ENCODE data around the gene GBP7.

GBP7 gene

DNA sequence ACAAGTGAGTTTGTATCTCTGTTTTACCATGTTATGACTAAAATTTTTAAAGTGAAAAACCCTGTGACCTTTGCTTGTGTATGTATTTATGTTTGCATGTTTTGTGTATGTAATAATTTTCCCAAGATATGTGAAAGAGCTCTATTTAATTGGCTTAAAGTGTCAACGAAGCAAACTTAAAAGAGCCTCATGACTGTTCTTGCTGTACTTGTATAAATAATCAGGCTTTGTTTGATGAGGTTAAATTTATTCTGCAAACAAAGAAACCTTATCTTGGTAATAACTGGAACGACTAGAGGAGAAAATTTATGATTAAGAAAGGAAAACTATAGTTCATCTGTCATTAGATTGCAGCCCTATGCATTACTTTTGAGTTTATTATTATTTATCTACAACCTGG is 6.6 kb downstream of the GBP7 start:
- Histone ChIP-seq H3K36me3 (ENCODE audit: control insufficient read depth, low read depth, low read length) (no peaks in the 10 kb centered on the region), H3K27me3 (ENCODE audit: control insufficient read depth, insufficient read depth, low read length) (no peaks in the 10 kb centered on the region), H3K4me3 (ENCODE audit: low read length) (no peak overlapping the region), H3K4me1 (ENCODE audit: control insufficient read depth, low read depth, low read length) (no peaks in the 10 kb centered on the region), H3K9me3 (ENCODE audit: control insufficient read depth, low read depth, low read length) (no peaks in the 10 kb centered on the region), H3K27ac (ENCODE audit: low read length) (no peak overlapping the region), H3K9ac (ENCODE audit: low read length) (no peak overlapping the region)

GRCh38 chr1:89167590-89168230 is 8.1 kb downstream of the GBP7 start:
- H3K27ac ChIP-seq (ENCODE audit: low read length): no peak overlapping the region
- no peak overlapping the region for H3K9ac ChIP-seq (ENCODE audit: low read length)
- no peaks in the 10 kb centered on the region for H3K4me1 ChIP-seq (ENCODE audit: control insufficient read depth, low read depth, low read length)
- no peak overlapping the region for H3K4me3 ChIP-seq (ENCODE audit: low read length)
- H3K9me3 ChIP-seq (ENCODE audit: control insufficient read depth, low read depth, low read length): no peaks in the 10 kb centered on the region
- H3K27me3 ChIP-seq (ENCODE audit: control insufficient read depth, insufficient read depth, low read length): no peaks in the 10 kb centered on the region
- H3K36me3 ChIP-seq (ENCODE audit: control insufficient read depth, low read depth, low read length): no peaks in the 10 kb centered on the region

GRCh38 chr1:89166705-89167104 is 9.1 kb downstream of the GBP7 start:
- no peak overlapping the region for H3K4me3 ChIP-seq (ENCODE audit: low read length)
- H3K36me3 ChIP-seq (ENCODE audit: control insufficient read depth, low read depth, low read length): no peaks in the 10 kb centered on the region
- H3K27ac ChIP-seq (ENCODE audit: low read length): no peak overlapping the region
- no peaks in the 10 kb centered on the region for H3K27me3 ChIP-seq (ENCODE audit: control insufficient read depth, insufficient read depth, low read length)
- no peak overlapping the region for H3K9ac ChIP-seq (ENCODE audit: low read length)
- H3K9me3 ChIP-seq (ENCODE audit: control insufficient read depth, low read depth, low read length): no peaks in the 10 kb centered on the region
- no peaks in the 10 kb centered on the region for H3K4me1 ChIP-seq (ENCODE audit: control insufficient read depth, low read depth, low read length)

- Histone ChIP-seq H3K4me3 (ENCODE audit: low read length) (no peak overlapping the region), H3K27ac (ENCODE audit: low read length) (no peak overlapping the region)
Observed at GRCh38 chr1:89165811-89166210, 10.0 kb downstream of the GBP7 start.

DNA sequence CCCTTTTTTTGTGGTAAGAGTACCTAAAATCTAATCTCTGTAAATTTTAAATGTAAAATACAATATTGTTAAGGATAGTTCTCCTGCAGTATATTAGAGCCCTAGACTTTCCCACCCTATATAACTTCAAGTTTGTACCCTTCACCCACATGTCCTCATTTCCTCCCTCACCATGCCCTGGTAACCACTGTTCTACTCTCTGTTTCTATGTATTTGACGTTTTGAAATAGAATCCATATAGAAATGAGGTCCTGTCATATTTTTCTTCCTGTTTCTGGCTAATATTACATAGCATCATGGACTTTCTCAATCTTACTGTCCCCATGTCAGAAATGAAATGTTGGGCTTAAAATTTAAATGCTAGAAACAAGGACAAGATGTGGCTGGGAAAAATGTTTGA is 24.8 kb downstream of the GBP7 start:
- Histone ChIP-seq H3K27me3 (ENCODE audit: control insufficient read depth, insufficient read depth, low read length) (no peaks in the 10 kb centered on the region), H3K4me3 (ENCODE audit: low read length) (no peak overlapping the region), H3K27ac (ENCODE audit: low read length) (no peak overlapping the region)

More at GRCh38 chr1:89165811-89166210, 10.0 kb downstream of the GBP7 start:
- H3K9me3 ChIP-seq (ENCODE audit: control insufficient read depth, low read depth, low read length): no peaks in the 10 kb centered on the region
- no peaks in the 10 kb centered on the region for H3K4me1 ChIP-seq (ENCODE audit: control insufficient read depth, low read depth, low read length)
- H3K36me3 ChIP-seq (ENCODE audit: control insufficient read depth, low read depth, low read length): no peaks in the 10 kb centered on the region
- no peaks in the 10 kb centered on the region for H3K27me3 ChIP-seq (ENCODE audit: control insufficient read depth, insufficient read depth, low read length)
- H3K9ac ChIP-seq (ENCODE audit: low read length): no peak overlapping the region

GRCh38 chr1:89149976-89150375 is 25.8 kb downstream of the GBP7 start:
- H3K36me3 ChIP-seq (ENCODE audit: control insufficient read depth, low read depth, low read length): no peaks in the 10 kb centered on the region
- no peaks in the 10 kb centered on the region for H3K27me3 ChIP-seq (ENCODE audit: control insufficient read depth, insufficient read depth, low read length)
- H3K4me1 ChIP-seq (ENCODE audit: control insufficient read depth, low read depth, low read length): no peaks in the 10 kb centered on the region
- H3K27ac ChIP-seq (ENCODE audit: low read length): no peak overlapping the region
- no peak overlapping the region for H3K9ac ChIP-seq (ENCODE audit: low read length)
- H3K9me3 ChIP-seq (ENCODE audit: control insufficient read depth, low read depth, low read length): no peaks in the 10 kb centered on the region
- no peak overlapping the region for H3K4me3 ChIP-seq (ENCODE audit: low read length)

More for the DNA sequence above, 24.8 kb downstream of the GBP7 start:
- Histone ChIP-seq H3K36me3 (ENCODE audit: control insufficient read depth, low read depth, low read length) (no peaks in the 10 kb centered on the region), H3K9ac (ENCODE audit: low read length) (no peak overlapping the region), H3K9me3 (ENCODE audit: control insufficient read depth, low read depth, low read length) (no peaks in the 10 kb centered on the region), H3K4me1 (ENCODE audit: control insufficient read depth, low read depth, low read length) (no peaks in the 10 kb centered on the region)

DNA sequence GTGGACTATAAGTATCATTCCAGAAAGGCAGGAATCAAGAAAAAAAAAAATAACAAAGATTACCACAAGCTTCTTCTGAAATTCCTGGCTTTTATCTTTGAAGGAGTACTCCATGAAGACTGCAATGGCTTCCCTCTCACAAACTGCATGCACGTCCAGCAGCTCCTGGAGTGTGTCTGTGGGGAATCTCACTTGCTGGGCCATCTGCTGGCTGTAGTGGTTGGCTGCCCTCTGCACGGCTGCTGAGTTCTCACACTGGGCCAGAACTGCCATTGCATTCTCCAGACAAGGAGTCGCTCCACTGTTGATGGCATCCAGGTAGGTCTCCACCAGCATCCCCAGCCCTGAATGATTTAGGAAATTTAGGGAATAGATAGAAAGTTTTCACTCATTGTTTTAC is 26.6 kb downstream of the GBP7 start:
- Histone ChIP-seq H3K9me3 (ENCODE audit: control insufficient read depth, low read depth, low read length) (no peaks in the 10 kb centered on the region), H3K9ac (ENCODE audit: low read length) (no peak overlapping the region), H3K27me3 (ENCODE audit: control insufficient read depth, insufficient read depth, low read length) (no peaks in the 10 kb centered on the region), H3K27ac (ENCODE audit: low read length) (no peak overlapping the region), H3K4me1 (ENCODE audit: control insufficient read depth, low read depth, low read length) (no peaks in the 10 kb centered on the region), H3K36me3 (ENCODE audit: control insufficient read depth, low read depth, low read length) (no peaks in the 10 kb centered on the region), H3K4me3 (ENCODE audit: low read length) (no peak overlapping the region)

GRCh38 chr1:89147678-89148658 is 27.8 kb downstream of the GBP7 start:
- Histone ChIP-seq H3K4me3 (ENCODE audit: low read length) (no peak overlapping the region), H3K4me1 (ENCODE audit: control insufficient read depth, low read depth, low read length) (no peaks in the 10 kb centered on the region), H3K27ac (ENCODE audit: low read length) (no peak overlapping the region), H3K27me3 (ENCODE audit: control insufficient read depth, insufficient read depth, low read length) (no peaks in the 10 kb centered on the region), H3K9me3 (ENCODE audit: control insufficient read depth, low read depth, low read length) (no peaks in the 10 kb centered on the region), H3K9ac (ENCODE audit: low read length) (no peak overlapping the region), H3K36me3 (ENCODE audit: control insufficient read depth, low read depth, low read length) (no peaks in the 10 kb centered on the region)

DNA sequence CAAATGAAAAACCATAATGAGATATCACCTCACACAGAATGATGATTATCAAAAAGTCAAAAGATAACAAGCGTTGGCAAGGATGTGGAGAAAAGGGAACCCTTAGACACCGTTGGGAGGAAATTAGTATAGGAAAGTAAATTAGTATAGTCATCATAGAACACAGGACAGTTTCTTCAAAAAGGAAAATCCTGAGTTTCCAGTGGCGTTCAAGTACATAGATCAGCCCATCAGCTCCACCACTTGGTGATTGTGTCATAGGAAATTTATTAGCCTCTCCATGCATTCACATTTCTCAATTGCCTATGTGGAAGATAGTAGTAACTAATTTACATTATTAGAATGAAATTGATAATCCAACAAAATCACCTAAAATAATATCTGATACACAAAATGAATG is 29.1 kb downstream of the GBP7 start:
- no peak overlapping the region for H3K9ac ChIP-seq (ENCODE audit: low read length)
- no peak overlapping the region for H3K27ac ChIP-seq (ENCODE audit: low read length)
- no peak overlapping the region for H3K4me3 ChIP-seq (ENCODE audit: low read length)
- H3K36me3 ChIP-seq (ENCODE audit: control insufficient read depth, low read depth, low read length): no peaks in the 10 kb centered on the region
- no peaks in the 10 kb centered on the region for H3K9me3 ChIP-seq (ENCODE audit: control insufficient read depth, low read depth, low read length)
- no peaks in the 10 kb centered on the region for H3K4me1 ChIP-seq (ENCODE audit: control insufficient read depth, low read depth, low read length)
- H3K27me3 ChIP-seq (ENCODE audit: control insufficient read depth, insufficient read depth, low read length): no peaks in the 10 kb centered on the region

DNA sequence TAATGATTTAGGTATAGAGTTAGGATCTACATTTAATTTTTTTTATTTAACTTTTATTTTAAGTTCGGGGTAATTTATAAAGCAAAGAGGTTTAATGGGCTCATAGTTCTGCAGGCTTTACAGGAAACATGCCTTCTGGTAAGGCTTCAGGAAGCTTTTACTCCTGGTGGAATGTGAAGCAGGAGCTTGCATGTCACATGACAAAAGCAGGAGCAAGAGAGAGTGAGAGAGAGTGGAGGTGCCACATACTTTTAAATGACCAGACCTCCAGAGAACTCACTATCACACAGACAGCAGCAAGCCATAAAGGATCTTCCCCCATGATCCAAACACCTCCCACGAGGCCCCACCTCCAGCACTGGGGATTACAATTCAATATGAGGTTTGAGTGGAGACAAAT is 32.3 kb downstream of the GBP7 start:
- no peaks in the 10 kb centered on the region for H3K9me3 ChIP-seq (ENCODE audit: control insufficient read depth, low read depth, low read length)
- H3K36me3 ChIP-seq (ENCODE audit: control insufficient read depth, low read depth, low read length): no peaks in the 10 kb centered on the region
- no peaks in the 10 kb centered on the region for H3K4me1 ChIP-seq (ENCODE audit: control insufficient read depth, low read depth, low read length)
- no peak overlapping the region for H3K27ac ChIP-seq (ENCODE audit: low read length)
- H3K9ac ChIP-seq (ENCODE audit: low read length): no peak overlapping the region
- no peak overlapping the region for H3K4me3 ChIP-seq (ENCODE audit: low read length)
- no peaks in the 10 kb centered on the region for H3K27me3 ChIP-seq (ENCODE audit: control insufficient read depth, insufficient read depth, low read length)

DNA sequence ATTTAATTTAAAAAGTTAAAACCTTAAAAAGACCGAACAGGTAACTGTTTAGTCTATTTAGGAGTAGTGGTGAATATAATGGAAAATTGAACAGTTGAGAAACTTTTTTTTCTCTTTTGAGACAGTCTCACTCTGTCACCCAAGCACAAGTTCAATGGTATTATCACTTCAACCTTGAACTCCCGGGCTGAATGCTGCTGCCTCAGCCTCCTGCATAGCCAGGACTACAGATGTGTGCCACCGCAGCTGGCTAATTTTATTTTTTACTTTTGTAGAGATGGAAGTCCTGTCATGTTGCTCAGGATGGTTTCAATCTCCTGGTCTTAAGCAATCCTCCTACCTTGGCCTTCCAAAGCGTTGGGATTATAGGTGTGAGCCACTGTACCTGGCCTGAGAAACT is 33.6 kb downstream of the GBP7 start:
- H3K36me3 ChIP-seq (ENCODE audit: control insufficient read depth, low read depth, low read length): no peaks in the 10 kb centered on the region
- H3K9ac ChIP-seq (ENCODE audit: low read length): no peak overlapping the region
- H3K27ac ChIP-seq (ENCODE audit: low read length): no peak overlapping the region
- H3K4me3 ChIP-seq (ENCODE audit: low read length): no peak overlapping the region
- no peaks in the 10 kb centered on the region for H3K27me3 ChIP-seq (ENCODE audit: control insufficient read depth, insufficient read depth, low read length)
- no peaks in the 10 kb centered on the region for H3K4me1 ChIP-seq (ENCODE audit: control insufficient read depth, low read depth, low read length)
- no peaks in the 10 kb centered on the region for H3K9me3 ChIP-seq (ENCODE audit: control insufficient read depth, low read depth, low read length)

DNA sequence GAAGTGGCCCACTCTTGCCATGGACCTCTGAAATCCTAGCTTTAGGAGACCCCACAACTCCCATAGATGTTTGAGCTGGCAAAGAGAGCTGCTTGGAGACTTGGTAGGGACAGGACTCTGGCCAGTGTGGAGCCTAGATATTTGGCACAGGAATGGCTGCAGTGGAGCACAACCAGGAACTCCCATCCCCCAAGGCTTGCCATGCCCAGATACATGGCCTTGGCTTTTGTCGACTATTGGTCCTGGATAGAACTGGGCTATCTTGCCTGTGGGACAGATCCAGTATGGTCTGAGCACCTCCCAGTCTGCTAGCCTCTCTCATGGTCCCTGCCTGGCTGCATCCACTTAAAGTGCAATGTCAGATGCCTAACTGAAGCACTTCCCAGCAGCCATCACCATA is 42.1 kb downstream of the GBP7 start:
- Histone ChIP-seq H3K9ac (ENCODE audit: low read length) (no peak overlapping the region), H3K36me3 (ENCODE audit: control insufficient read depth, low read depth, low read length) (no peaks in the 10 kb centered on the region), H3K27ac (ENCODE audit: low read length) (no peak overlapping the region), H3K9me3 (ENCODE audit: control insufficient read depth, low read depth, low read length) (no peaks in the 10 kb centered on the region), H3K4me1 (ENCODE audit: control insufficient read depth, low read depth, low read length) (no peaks in the 10 kb centered on the region), H3K27me3 (ENCODE audit: control insufficient read depth, insufficient read depth, low read length) (no peaks in the 10 kb centered on the region), H3K4me3 (ENCODE audit: low read length) (no peak overlapping the region)

All from iPS-18a (cell line).